Measurements from ENCODE around the gene AGAP3. TPM values are rescaled to one million over a fixed set of nuclear protein-coding genes. Genes with fewer than 3 reads are reported as not detected.
A peak's percentile ranks its signal among the peaks of the same experiment; 100 is the strongest.
"Not testable (repeated sequence)": the region's sequence is repeated elsewhere in the genome, so short reads cannot be mapped to it uniquely, and the experiment has no call there.

Gene AGAP3
- total RNA-seq (10 to 100 TPM; 45.7 to 56.8 TPM), polyA plus RNA-seq (ENCODE audit: insufficient read length in 2 of 2) (100 to 1,000 TPM; 212 to 247 TPM)
- long read RNA-seq, donor 1, transcript AGAP3-211 (9 exons, 2,039 nt) = major isoform, 8 of 47 reads
- long read RNA-seq, donor 1, partial matches to known transcripts = 36 of 47 reads
- long read RNA-seq, donor 1, other reads (novel, unspliced or antisense) = 0 of 47 reads
- long read RNA-seq, donor 2, partial matches to known transcripts = 7 of 12 reads
- long read RNA-seq, donor 2, other reads (novel, unspliced or antisense) = 0 of 12 reads
- long read RNA-seq, donor 3, partial matches to known transcripts = 36 of 42 reads
- long read RNA-seq, donor 3, other reads (novel, unspliced or antisense) = 0 of 42 reads
- long read RNA-seq, donor 4, partial matches to known transcripts = 0 of 9 reads
- long read RNA-seq, donor 4, other reads (novel, unspliced or antisense) = 0 of 9 reads

DNA sequence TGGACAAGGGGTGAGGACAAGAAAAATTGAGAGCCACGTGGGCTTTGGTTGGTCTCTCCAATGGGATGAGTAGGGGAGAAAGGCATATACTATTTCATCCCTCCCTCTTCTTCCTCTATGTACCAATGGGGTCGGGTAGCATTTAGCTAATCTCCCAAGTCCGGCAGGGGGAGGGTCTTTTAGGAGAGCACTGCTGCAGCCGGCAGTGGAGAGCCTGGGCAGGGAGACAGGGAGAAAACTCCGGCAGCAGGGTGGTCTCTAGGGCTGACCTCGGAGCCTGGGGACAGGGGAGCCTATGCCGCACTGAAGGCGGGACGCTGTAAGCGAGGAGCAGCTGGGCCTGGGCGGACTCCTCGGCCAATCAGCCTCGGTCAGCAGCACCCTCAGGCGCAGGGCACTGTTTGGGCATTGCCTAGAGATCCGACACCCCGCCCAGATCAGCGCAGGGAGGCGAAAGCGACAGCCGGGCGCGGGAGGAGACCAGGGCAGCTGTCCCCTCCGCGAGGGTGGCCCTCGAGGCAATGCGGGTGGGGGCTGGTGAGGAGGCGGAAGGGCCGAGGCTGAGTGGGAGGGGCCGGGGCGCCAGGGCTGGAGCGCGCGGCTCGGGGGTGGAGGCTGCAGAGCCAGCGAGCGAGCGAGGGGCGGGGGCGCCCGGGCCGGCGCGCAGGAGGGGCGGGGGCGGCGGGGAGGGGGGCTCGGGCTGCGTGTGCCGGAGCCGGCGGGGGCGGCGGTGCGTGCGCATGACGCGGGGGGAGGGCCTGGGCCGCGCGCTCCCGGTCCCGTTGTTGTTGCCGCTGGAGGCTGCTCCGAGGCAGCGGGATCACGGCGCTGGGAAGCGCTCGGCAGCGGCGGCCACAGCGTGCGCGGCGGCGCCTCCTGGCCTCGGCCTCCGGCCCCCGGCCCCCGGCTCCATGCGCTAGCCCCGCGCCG is at the start of gene AGAP3:
Gene AGAP3 (plus strand): TSS at position 785 of the 930 bp plus-strand sequence. CDS start 267 bp downstream, outside the sequence.
- no peaks in the 10 kb centered on the region for H3K9me3 ChIP-seq (ENCODE audit: control insufficient read depth, insufficient read depth, low read length)
- WGBS (ENCODE audit: insufficient coverage) = under 1% methylated on average over 72 of the region's 84 CpGs
- H3K4me1 ChIP-seq (ENCODE audit: control insufficient read depth, insufficient read depth, low read length) = peaks cover 72% of the 10 kb centered on the region

DNA sequence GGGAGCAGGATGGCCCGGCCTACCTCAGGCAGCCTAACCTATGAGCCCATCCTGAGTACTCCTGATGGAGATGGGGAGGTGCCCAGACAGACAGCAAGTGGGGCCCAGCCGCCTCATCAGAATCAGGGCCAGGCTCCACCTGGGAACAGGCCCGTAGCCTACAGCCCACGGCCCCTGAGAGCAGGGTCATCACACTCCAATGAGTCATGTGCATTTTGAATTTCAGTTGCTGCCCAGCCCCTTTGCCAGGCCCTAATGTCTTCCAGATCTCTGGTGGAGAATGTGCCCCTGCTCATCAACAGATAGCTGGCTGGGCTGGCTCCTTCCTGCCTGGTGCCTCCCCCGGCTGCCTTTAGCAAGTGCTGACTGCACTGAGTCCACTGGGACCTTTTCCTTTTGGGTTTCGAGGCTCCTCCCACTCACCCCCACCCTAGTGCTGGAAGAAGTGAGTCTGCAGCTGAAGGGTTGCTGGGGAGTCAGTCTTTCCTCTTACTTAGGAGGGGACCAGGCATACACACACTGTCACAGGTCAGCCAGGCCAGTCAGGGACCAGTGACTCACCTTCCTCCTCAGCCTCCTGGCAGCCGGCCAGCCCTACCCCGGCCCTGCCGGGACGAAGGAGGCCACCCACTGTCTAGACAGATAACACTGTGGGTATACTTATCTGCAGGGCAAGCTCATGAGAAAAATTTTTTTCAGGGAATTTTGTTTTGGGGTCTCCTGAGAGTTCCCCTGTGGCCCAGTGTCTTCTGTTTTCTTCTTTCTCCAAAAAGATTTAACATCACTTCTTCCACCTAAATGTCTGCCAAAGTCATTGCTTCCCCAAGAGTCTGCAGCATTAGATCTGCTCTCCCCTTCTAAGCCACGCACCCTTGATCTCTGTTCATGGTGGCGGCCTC is 47.1 kb upstream of the AGAP3 start:
- no peak overlapping the region for H3K27ac ChIP-seq (ENCODE audit: low read depth, low read length)
- DNase-seq (ENCODE audit: low read depth in 4 of 6, low spot score in 6 of 6) = no peak
- H3K27me3 ChIP-seq (ENCODE audit: control insufficient read depth, insufficient read depth, low read length) = no peaks in the 10 kb centered on the region
- H3K4me1 ChIP-seq (ENCODE audit: control insufficient read depth, insufficient read depth, low read length) = peaks cover 4% of the 10 kb centered on the region
- H3K36me3 ChIP-seq (ENCODE audit: control insufficient read depth, insufficient read depth, low read length) = peaks cover 100% of the 10 kb centered on the region
- WGBS (ENCODE audit: insufficient coverage) = 73% methylated on average over 8 of the region's 12 CpGs
- H3K4me3 ChIP-seq (ENCODE audit: low read depth, low read length) = no peak overlapping the region
- no peaks in the 10 kb centered on the region for H3K9me3 ChIP-seq (ENCODE audit: control insufficient read depth, insufficient read depth, low read length)

More for the DNA sequence above, at the start of gene AGAP3:
- no peaks in the 10 kb centered on the region for H3K27me3 ChIP-seq (ENCODE audit: control insufficient read depth, insufficient read depth, low read length)
- H3K36me3 ChIP-seq (ENCODE audit: control insufficient read depth, insufficient read depth, low read length) = peaks cover 36% of the 10 kb centered on the region
- H3K27ac ChIP-seq (ENCODE audit: low read depth, low read length) = peak within 1 kb of the TSS; percentile 97
- H3K4me3 ChIP-seq (ENCODE audit: low read depth, low read length) = peak within 1 kb of the TSS; percentile 74
- DNase-seq (ENCODE audit: low read depth in 4 of 6, low spot score in 6 of 6) = peak in 5 of 6 donors; percentile 53 to 94 (median 76)

DNA sequence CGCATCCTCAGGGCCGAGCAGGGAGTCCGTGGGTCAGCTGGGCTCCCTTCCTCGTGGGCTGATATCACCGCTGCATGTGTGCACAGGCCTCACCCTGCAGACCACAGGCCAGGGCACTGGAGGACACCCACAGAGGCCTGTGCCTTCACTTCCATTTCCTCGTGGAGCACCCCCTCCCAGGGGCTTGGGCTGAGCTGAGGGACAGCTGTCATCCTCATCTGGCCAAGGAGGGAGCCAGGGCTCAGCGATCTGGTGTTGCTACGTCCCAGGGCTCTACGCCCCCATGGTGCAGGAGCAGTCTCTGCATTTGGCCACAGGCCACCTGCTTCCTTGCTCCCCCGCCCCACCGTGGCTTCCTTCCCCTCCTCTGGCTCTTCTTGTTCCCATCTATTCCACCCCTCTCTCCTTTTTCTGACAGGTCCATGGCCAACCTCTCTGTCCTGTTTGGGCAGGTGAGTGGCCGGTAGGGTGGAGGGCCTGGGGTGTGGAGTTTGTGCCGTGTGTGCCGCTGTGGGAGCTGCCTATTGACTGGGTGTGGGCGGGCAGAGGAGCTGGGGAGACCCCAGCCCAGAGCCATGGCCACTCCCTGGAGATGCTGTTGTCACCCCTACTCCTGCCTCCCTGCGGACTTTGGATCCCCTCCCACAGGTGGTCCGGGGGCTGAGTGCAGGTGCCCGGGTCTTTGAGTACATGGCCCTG is 46.3 kb upstream of the AGAP3 start:
- DNase-seq (ENCODE audit: low read depth in 4 of 6, low spot score in 6 of 6) = no peak
- no peaks in the 10 kb centered on the region for H3K27me3 ChIP-seq (ENCODE audit: control insufficient read depth, insufficient read depth, low read length)
- peaks cover 2% of the 10 kb centered on the region for H3K4me1 ChIP-seq (ENCODE audit: control insufficient read depth, insufficient read depth, low read length)
- H3K36me3 ChIP-seq (ENCODE audit: control insufficient read depth, insufficient read depth, low read length) = peaks cover 100% of the 10 kb centered on the region
- no peak overlapping the region for H3K4me3 ChIP-seq (ENCODE audit: low read depth, low read length)
- H3K9me3 ChIP-seq (ENCODE audit: control insufficient read depth, insufficient read depth, low read length) = no peaks in the 10 kb centered on the region
- 81% methylated on average over 15 of the region's 18 CpGs for WGBS (ENCODE audit: insufficient coverage)
- no peak overlapping the region for H3K27ac ChIP-seq (ENCODE audit: low read depth, low read length)

DNA sequence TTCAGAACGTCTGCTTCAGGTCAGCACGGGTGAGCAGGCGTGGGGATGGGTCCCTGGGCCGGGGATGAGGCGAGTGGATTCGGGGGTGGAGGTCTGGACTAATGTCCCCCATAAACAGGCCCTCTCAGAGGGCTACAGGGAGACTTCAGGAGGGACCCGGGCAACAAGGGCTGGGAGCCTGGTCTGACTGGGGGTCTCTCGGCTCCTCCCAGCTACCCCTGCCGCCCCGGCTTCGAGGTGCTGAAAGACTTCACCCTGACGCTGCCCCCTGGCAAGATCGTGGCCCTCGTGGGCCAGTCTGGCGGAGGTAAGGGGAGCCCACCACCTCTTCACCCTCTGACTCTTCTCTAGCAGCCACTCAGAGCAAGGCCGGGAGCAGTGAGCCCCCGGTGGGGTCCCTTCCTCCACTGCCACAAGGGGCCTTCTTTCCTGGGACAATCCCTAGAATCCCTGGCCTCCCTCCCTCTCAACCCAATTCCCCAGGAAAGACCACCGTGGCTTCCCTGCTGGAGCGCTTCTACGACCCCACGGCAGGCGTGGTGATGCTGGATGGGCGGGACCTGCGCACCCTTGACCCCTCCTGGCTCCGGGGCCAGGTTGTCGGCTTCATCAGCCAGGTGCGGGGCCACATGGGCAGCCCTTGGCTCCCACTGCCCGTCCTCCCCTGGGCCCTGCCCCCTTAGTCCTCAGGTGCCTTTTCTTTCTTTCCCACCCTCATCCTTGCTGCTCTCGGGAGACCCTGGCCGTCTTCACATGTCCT is 45.5 kb upstream of the AGAP3 start:
- no peak for DNase-seq (ENCODE audit: low read depth in 4 of 6, low spot score in 6 of 6)
- WGBS (ENCODE audit: insufficient coverage) = 90% methylated on average over 30 of the region's 30 CpGs
- peaks cover 8% of the 10 kb centered on the region for H3K4me1 ChIP-seq (ENCODE audit: control insufficient read depth, insufficient read depth, low read length)
- no peaks in the 10 kb centered on the region for H3K9me3 ChIP-seq (ENCODE audit: control insufficient read depth, insufficient read depth, low read length)
- no peaks in the 10 kb centered on the region for H3K27me3 ChIP-seq (ENCODE audit: control insufficient read depth, insufficient read depth, low read length)
- no peak overlapping the region for H3K27ac ChIP-seq (ENCODE audit: low read depth, low read length)
- no peak overlapping the region for H3K4me3 ChIP-seq (ENCODE audit: low read depth, low read length)
- peaks cover 100% of the 10 kb centered on the region for H3K36me3 ChIP-seq (ENCODE audit: control insufficient read depth, insufficient read depth, low read length)

DNA sequence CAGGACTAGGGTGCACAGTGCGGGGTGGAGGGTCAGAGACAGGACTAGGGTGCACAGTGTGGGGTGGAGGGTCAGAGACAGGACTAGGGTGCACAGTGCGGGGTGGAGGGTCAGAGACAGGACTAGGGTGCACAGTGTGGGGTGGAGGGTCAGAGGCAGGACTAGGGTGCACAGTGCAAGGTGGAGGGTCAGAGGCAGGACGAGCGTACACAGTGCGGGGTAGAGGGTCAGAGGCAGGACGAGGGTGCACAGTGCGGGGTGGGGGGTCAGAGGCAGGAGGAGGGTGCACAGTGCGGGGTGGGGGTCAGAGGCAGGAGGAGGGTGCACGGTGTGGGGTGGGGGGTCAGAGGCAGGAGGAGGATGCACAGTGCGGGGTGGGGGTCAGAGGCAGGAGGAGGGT is 42.8 kb upstream of the AGAP3 start:
- H3K27ac ChIP-seq (ENCODE audit: low read depth, low read length); H3K9me3 ChIP-seq (ENCODE audit: control insufficient read depth, insufficient read depth, low read length); DNase-seq (ENCODE audit: low read depth in 4 of 6, low spot score in 6 of 6); H3K27me3 ChIP-seq (ENCODE audit: control insufficient read depth, insufficient read depth, low read length); H3K4me3 ChIP-seq (ENCODE audit: low read depth, low read length): not testable (repeated sequence)
- WGBS (ENCODE audit: insufficient coverage) = 99% methylated on average over 10 of the region's 10 CpGs
- Histone ChIP-seq H3K4me1 (ENCODE audit: control insufficient read depth, insufficient read depth, low read length) (peaks cover 35% of the 10 kb centered on the region), H3K36me3 (ENCODE audit: control insufficient read depth, insufficient read depth, low read length) (peaks cover 86% of the 10 kb centered on the region)

DNA sequence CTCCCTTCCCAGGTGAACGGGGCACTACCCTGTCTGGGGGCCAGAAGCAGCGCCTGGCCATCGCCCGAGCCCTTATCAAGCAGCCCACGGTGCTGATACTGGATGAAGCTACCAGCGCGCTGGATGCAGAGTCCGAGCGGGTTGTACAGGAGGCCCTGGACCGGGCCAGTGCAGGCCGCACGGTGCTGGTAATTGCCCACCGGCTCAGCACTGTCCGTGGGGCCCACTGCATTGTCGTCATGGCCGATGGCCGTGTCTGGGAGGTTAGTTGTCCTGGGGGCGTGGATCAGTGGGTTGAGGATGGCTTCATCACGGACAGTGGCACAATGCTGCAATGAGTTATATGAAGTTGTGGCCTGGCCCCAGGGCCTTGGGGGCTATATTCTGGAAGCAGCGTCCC is 42.3 kb upstream of the AGAP3 start:
- peaks cover 83% of the 10 kb centered on the region for H3K36me3 ChIP-seq (ENCODE audit: control insufficient read depth, insufficient read depth, low read length)
- H3K4me1 ChIP-seq (ENCODE audit: control insufficient read depth, insufficient read depth, low read length) = peaks cover 37% of the 10 kb centered on the region

DNA sequence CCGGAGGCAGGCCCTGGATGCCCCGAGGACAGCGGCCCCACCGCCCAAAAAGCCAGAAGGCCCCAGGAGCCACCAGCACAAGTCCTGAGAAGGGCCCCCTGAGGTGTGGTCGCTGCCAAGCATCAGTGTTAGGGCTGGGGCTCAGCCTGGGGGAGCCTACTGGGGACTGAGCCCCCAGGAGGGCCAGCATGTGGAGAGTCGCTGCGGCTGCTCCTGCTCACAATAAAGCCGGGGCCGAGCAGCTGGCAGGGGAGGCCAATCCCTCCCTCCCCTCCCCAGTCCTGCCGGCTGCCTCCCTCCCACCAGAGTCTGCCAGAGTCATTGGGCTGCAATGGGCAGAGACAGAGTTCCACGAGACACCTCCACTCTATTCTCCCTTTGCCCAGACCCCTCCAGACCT is 41.0 kb upstream of the AGAP3 start:
- H3K4me1 ChIP-seq (ENCODE audit: control insufficient read depth, insufficient read depth, low read length) = peaks cover 44% of the 10 kb centered on the region
- H3K9me3 ChIP-seq (ENCODE audit: control insufficient read depth, insufficient read depth, low read length) = no peaks in the 10 kb centered on the region
- H3K27ac ChIP-seq (ENCODE audit: low read depth, low read length) = no peak overlapping the region
- peaks cover 77% of the 10 kb centered on the region for H3K36me3 ChIP-seq (ENCODE audit: control insufficient read depth, insufficient read depth, low read length)
- H3K27me3 ChIP-seq (ENCODE audit: control insufficient read depth, insufficient read depth, low read length) = no peaks in the 10 kb centered on the region
- WGBS (ENCODE audit: insufficient coverage) = 68% methylated on average over 7 of the region's 11 CpGs
- H3K4me3 ChIP-seq (ENCODE audit: low read depth, low read length) = no peak overlapping the region
- no peak for DNase-seq (ENCODE audit: low read depth in 4 of 6, low spot score in 6 of 6)

More for the DNA sequence above, 42.3 kb upstream of the AGAP3 start:
- no peak overlapping the region for H3K27ac ChIP-seq (ENCODE audit: low read depth, low read length)
- H3K9me3 ChIP-seq (ENCODE audit: control insufficient read depth, insufficient read depth, low read length) = no peaks in the 10 kb centered on the region
- H3K4me3 ChIP-seq (ENCODE audit: low read depth, low read length) = no peak overlapping the region
- no peak for DNase-seq (ENCODE audit: low read depth in 4 of 6, low spot score in 6 of 6)
- no peaks in the 10 kb centered on the region for H3K27me3 ChIP-seq (ENCODE audit: control insufficient read depth, insufficient read depth, low read length)
- 96% methylated on average over 16 of the region's 20 CpGs for WGBS (ENCODE audit: insufficient coverage)

DNA sequence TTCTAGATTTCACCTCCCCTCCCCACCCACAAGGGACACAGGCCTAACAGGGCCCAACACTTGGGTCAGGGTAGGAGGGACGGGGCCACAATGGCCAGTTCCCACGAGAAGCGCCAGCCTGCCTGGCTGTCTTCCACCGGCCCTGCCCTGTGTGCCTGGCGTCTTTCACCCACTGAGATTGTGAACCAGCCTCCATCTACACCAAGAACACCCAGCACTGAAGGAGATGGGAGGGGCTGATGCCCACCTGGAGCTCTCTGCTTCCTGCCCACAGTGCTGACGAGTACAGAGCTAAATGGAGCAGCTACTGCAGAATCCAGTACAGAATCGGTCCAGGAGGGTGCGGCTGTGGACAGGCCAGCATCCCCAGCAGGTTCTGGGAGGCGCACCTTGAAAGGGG is 40.3 kb upstream of the AGAP3 start:
- Histone ChIP-seq H3K36me3 (ENCODE audit: control insufficient read depth, insufficient read depth, low read length) (peaks cover 70% of the 10 kb centered on the region), H3K9me3 (ENCODE audit: control insufficient read depth, insufficient read depth, low read length) (no peaks in the 10 kb centered on the region), H3K4me1 (ENCODE audit: control insufficient read depth, insufficient read depth, low read length) (peaks cover 48% of the 10 kb centered on the region), H3K27ac (ENCODE audit: low read depth, low read length) (no peak overlapping the region), H3K4me3 (ENCODE audit: low read depth, low read length) (no peak overlapping the region), H3K27me3 (ENCODE audit: control insufficient read depth, insufficient read depth, low read length) (no peaks in the 10 kb centered on the region)
- DNase-seq (ENCODE audit: low read depth in 4 of 6, low spot score in 6 of 6) = no peak
- 83% methylated on average over 8 of the region's 9 CpGs for WGBS (ENCODE audit: insufficient coverage)

All from spinal cord (tissue), 10 donors.